ENCODE results near the gene SMAD3. TPM values are rescaled to one million over a fixed set of nuclear protein-coding genes. Genes with fewer than 3 reads are reported as not detected.

The SMAD3 gene
- total RNA-seq, 3 donors from 2014 or later: 22.5 to 44.6 (median 33.4) TPM

DNA sequence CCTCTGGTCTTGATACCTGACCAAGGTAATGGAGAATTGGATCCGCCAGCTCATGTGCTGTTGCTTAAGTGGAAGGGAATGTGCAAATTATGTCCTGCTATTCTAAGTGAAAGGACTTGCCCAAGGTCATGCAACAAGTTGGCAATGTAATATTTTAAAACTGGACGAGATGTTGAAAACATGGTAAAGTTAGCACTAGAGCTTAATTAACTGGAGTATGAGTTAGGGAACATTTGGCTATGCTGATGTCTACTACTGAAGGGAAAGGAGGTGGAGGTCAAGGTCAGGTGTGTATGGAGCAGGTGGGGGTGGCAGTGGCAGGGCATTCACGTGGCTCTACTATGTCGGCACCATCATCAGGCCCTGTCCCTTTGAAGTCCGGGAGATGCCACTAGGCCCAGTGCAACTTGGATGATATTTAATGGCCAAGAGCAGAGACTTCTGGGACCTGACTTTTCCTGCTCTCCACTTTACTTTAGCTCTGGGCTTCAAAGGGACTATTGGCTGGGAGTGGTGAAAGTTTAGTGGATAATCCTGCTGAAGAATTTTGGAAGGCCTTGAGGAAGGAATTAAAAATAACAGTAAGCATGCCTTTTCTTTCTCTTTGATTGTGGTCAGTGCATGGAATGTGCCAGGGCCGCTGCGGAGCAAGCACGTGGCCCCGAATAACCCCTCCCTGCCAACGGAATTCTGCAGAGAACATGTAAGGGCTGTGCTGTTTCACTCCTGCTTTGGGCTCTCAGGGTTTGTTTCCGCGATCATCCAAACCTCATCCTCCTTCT is 14.9 kb downstream of the SMAD3 start:
- intact Hi-C loops (cut with DNase I; ENCODE audit: low total_unique reads): no loop called here
- Histone ChIP-seq H3K36me3 (no peaks in the 10 kb centered on the region), H3K27ac (peak overlapping the region; percentile 76 to 79), H3K9me3 (no peaks in the 10 kb centered on the region), H3K4me1 (peaks cover 4 to 22% of the 10 kb centered on the region in 2 donors), H3K27me3 (no peaks in the 10 kb centered on the region), H3K4me3 (peak overlapping the region in 2 of 3 donors; percentile 11 to 29)
- DNase-seq (ENCODE audit: low spot score in 2 of 2): peak in 1 of 2 donors; percentile 79
- TF ChIP-seq POLR2A (IDR thresholded peaks at IDR 0.05): no peak
- TF ChIP-seq POLR2AphosphoS5 (IDR thresholded peaks at IDR 0.05): peak in 1 of 3 donors; percentile 37

DNA sequence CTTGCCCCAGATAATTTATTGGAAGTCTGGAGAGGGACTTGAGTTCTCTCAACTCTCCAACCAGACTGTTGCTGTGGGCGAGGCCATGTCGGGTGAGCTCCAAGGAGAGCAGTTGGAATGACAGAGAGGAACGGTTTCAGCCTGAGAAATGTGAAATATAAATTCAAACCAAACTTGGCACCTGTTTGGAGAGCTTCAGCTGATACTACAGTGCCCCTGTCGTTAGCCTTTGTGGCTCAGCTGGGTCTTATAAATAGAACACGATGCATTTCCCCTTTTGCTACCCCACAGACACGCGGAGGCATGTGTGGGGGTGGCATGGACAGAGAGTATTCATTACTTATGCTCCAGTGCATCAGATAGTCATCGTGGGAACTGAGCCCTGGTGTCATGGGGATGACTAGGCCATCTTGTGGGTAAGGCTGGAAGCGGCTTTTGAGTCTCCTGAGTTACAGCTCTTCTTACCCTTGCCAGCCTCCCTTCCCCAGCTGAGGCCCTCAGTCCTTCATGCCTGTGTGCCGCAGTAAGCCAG is 15.6 kb downstream of the SMAD3 start:
- TF ChIP-seq, protein P1, sequence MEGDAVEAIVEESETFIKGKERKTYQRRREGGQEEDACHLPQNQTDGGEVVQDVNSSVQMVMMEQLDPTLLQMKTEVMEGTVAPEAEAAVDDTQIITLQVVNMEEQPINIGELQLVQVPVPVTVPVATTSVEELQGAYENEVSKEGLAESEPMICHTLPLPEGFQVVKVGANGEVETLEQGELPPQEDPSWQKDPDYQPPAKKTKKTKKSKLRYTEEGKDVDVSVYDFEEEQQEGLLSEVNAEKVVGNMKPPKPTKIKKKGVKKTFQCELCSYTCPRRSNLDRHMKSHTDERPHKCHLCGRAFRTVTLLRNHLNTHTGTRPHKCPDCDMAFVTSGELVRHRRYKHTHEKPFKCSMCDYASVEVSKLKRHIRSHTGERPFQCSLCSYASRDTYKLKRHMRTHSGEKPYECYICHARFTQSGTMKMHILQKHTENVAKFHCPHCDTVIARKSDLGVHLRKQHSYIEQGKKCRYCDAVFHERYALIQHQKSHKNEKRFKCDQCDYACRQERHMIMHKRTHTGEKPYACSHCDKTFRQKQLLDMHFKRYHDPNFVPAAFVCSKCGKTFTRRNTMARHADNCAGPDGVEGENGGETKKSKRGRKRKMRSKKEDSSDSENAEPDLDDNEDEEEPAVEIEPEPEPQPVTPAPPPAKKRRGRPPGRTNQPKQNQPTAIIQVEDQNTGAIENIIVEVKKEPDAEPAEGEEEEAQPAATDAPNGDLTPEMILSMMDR (IDR thresholded peaks at IDR 0.05): no peak
- TF ChIP-seq POLR2A (IDR thresholded peaks at IDR 0.05): no peak
- no peak for TF ChIP-seq POLR2AphosphoS5 (IDR thresholded peaks at IDR 0.05)
- peak overlapping the region in 2 of 3 donors; percentile 11 to 29 for H3K4me3 ChIP-seq
- intact Hi-C loops (cut with DNase I; ENCODE audit: low total_unique reads): no loop called here
- H3K36me3 ChIP-seq: no peaks in the 10 kb centered on the region
- no peaks in the 10 kb centered on the region for H3K27me3 ChIP-seq
- no peaks in the 10 kb centered on the region for H3K9me3 ChIP-seq
- peaks cover 4 to 22% of the 10 kb centered on the region in 2 donors for H3K4me1 ChIP-seq
- H3K27ac ChIP-seq: peak overlapping the region; percentile 76 to 79
- DNase-seq (ENCODE audit: low spot score in 2 of 2): no peak

DNA sequence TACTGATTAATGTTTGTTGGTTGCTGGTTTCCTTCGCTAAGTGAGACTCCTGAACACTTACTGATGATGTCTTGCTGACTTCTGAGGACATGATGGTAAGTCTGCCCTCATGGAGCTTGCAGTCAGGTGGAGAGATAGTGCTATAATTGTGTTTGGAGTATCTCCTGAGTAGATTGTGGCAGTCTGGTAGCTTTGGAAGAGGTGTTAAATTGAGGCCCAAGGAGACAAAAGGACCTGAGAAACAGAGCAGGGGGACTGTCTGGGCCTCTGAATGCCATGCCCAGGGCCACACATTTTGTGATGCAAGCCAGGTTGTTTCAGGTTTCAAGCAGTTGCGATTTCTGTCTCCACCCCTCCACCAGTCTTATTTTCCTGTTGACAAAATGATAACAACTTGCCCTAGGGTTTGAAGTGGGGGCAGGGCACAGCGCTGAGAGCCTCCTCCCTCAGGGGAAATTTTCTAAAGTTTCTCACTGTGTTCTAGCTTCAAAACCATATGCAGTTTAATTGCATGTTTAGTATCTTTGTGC is 16.7 kb downstream of the SMAD3 start:
- Histone ChIP-seq H3K36me3 (no peaks in the 10 kb centered on the region), H3K27ac (peak overlapping the region in 1 of 2 donors; percentile 79), H3K27me3 (no peaks in the 10 kb centered on the region), H3K4me1 (peaks cover 4 to 22% of the 10 kb centered on the region in 2 donors), H3K4me3 (no peak overlapping the region), H3K9me3 (no peaks in the 10 kb centered on the region)
- intact Hi-C loops (cut with DNase I; ENCODE audit: low total_unique reads): no loop called here
- TF ChIP-seq, protein P1 (IDR thresholded peaks at IDR 0.05): no peak
- no peak for TF ChIP-seq POLR2AphosphoS5 (IDR thresholded peaks at IDR 0.05)
- TF ChIP-seq POLR2A (IDR thresholded peaks at IDR 0.05): no peak
- no peak for DNase-seq (ENCODE audit: low spot score in 2 of 2)

DNA sequence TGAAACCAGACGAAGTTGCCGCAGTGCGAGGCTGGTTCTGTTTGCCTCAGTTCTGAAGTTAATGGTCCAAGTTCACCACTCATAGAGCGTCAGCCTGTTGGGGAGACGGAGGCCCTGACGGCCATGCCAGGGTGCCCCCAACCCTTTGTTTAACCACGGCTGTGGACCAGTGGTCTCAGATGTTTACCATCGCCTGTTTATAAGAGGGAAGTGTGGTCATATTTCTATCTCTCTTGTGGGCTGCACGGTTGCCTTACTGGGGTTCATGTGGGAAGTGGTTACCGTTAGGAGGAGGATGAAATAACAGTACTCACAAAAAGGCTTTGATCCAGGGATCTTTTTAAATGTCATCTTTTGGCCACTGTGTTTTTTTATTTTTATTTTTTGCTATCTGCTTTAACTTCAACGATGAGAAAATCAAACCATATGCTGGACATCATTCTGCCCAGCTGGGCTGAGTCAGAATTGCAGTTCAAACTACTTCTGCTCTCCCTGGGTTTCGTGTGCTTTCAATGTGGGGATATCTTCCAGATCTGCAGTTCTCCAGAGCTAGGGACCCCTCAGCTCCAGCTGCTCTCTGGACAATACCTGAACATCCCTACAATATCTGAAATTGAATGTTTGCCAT is 17.8 kb downstream of the SMAD3 start:
- H3K36me3 ChIP-seq: no peaks in the 10 kb centered on the region
- intact Hi-C loops (cut with DNase I; ENCODE audit: low total_unique reads): no loop called here
- no peak for TF ChIP-seq POLR2A (IDR thresholded peaks at IDR 0.05)
- TF ChIP-seq, protein P1 (IDR thresholded peaks at IDR 0.05): no peak
- no peak for TF ChIP-seq POLR2AphosphoS5 (IDR thresholded peaks at IDR 0.05)
- H3K4me3 ChIP-seq: no peak overlapping the region
- no peaks in the 10 kb centered on the region for H3K27me3 ChIP-seq
- H3K9me3 ChIP-seq: no peaks in the 10 kb centered on the region
- H3K27ac ChIP-seq: peak overlapping the region in 1 of 2 donors; percentile 54
- no peak for DNase-seq (ENCODE audit: low spot score in 2 of 2)
- H3K4me1 ChIP-seq: peaks cover 4 to 22% of the 10 kb centered on the region in 2 donors

DNA sequence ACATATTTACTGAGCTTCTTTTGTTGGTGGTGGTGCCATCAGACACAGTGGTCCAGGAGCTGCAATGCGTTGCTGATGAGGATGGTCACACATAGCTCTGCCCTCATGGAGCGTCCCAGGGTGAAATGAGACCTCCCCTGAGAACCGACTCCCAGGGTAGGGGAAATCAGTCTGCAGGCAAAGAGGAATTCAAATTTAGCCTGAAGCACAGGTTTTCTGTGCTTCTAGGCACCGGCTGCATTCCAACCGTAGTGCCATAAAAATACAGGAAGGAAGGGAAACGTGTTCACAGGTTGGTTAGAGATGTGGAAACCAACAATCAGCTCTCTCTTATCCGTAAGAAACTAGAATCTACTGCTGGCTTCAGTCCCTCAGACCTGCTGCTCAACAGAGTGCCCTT is 19.2 kb downstream of the SMAD3 start:
- H3K27me3 ChIP-seq: no peaks in the 10 kb centered on the region
- no peak overlapping the region for H3K4me3 ChIP-seq
- H3K9me3 ChIP-seq: no peaks in the 10 kb centered on the region
- no peak overlapping the region for H3K27ac ChIP-seq
- H3K36me3 ChIP-seq: no peaks in the 10 kb centered on the region
- no peak for TF ChIP-seq POLR2AphosphoS5 (IDR thresholded peaks at IDR 0.05)
- TF ChIP-seq, protein P1 (IDR thresholded peaks at IDR 0.05): no peak
- TF ChIP-seq POLR2A (IDR thresholded peaks at IDR 0.05): no peak
- peaks cover 9 to 25% of the 10 kb centered on the region in 2 donors for H3K4me1 ChIP-seq
- intact Hi-C loops (cut with DNase I; ENCODE audit: low total_unique reads): no loop called here
- no peak for DNase-seq (ENCODE audit: low spot score in 2 of 2)
